Rectal smooth muscle tissue (tissue), 1 donor: ENCODE measurements around the gene ABCB4.

Experiments
- H3K27ac ChIP-seq: one replicate; pipeline ENCODE4 v1.7.0; 2013; ENCODE audit warnings: low read depth, low read length, inconsistent platforms
- H3K27me3 ChIP-seq: one replicate; pipeline ENCODE4 v1.7.0; 2013; ENCODE audit warnings: low read length; ENCODE audit not compliant: control insufficient read depth, insufficient read depth
- H3K36me3 ChIP-seq: one replicate; pipeline ENCODE4 v1.7.0; 2013; ENCODE audit warnings: low read length; ENCODE audit not compliant: control insufficient read depth, insufficient read depth
- H3K4me1 ChIP-seq: one replicate; pipeline ENCODE4 v1.7.0; 2013; ENCODE audit warnings: low read length; ENCODE audit not compliant: control insufficient read depth, insufficient read depth
- H3K4me3 ChIP-seq: one replicate; pipeline ENCODE4 v1.7.0; 2013; ENCODE audit warnings: low read length
- H3K9ac ChIP-seq: one replicate; pipeline ENCODE4 v1.7.0; 2013; ENCODE audit warnings: low read length

The ABCB4 gene

DNA sequence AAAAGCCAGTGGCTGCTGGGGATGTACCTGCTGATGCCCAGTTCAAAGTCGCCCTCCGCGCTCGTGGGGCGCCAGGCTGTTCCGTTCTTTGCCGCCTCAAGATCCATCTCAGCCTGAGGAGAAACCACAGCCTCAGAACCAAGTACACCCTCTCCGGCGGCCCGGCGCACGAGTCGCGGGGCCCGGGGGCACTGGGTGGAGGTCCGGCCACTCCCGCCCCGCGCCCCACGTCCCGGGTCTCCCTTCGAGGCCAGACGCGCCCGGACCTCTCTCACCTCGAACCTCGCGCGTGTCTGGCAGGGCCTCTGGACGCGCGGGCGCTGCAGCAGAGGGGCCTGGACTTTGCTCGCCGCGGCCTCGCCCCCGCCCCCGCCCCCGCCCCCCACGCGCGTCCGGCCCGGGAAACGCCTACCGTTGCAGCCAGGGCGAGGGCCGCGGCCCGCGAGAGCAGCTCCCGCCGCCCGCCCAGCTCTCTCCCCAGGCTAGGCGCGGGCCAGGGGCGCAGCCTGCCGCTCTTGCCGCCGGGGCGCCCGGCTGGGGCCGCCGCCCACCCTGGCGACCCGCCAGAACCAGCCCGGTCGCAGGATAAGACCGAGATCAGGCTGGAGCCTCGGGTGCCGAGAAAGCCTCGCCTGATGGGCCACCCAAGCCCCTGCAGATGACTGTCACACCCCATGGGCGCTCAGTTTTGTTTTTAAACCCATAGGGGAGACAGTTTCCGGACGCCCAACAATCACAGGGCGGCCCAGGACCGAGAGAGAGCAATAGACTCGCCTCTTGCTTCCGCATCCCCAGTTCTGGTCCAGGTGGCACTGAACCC is at the start of gene ABCB4:
ABCB4 (minus strand) TSS at position 322 of the 820 bp plus-strand sequence; CDS start at position 107, 215 bp downstream.
- H3K9ac ChIP-seq, result peak within 1 kb of the TSS; percentile 21
- no peaks in the 10 kb centered on the region for H3K36me3 ChIP-seq
- no peaks in the 10 kb centered on the region for H3K4me1 ChIP-seq
- H3K27ac ChIP-seq, result no peak within 1 kb of the TSS
- H3K27me3 ChIP-seq, result no peaks in the 10 kb centered on the region
- H3K4me3 ChIP-seq, result peak within 1 kb of the TSS; percentile 58

DNA sequence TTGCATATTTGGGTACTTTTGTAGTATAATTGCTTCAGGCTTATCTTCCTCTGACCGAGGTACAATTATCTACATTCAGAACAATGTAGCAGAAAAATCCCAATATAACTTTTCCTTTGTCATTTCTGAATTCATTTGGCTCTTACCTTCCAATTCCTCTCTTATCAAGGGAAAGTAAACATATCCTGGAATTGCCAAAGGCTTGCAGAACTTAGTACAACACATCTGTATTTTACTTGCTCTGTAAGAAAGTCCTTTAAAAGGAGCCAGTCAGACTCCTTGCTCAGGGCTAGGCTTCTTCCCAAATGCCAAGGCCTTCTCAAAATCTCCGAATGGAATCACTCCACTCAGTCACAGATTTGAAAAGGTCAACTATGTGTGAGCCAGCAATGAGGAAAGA is 43.3 kb upstream of the ABCB4 start:
- H3K4me1 ChIP-seq, result no peaks in the 10 kb centered on the region
- no peak overlapping the region for H3K9ac ChIP-seq
- H3K36me3 ChIP-seq, result peaks cover 3% of the 10 kb centered on the region
- no peaks in the 10 kb centered on the region for H3K27me3 ChIP-seq
- no peak overlapping the region for H3K27ac ChIP-seq
- no peak overlapping the region for H3K4me3 ChIP-seq

DNA sequence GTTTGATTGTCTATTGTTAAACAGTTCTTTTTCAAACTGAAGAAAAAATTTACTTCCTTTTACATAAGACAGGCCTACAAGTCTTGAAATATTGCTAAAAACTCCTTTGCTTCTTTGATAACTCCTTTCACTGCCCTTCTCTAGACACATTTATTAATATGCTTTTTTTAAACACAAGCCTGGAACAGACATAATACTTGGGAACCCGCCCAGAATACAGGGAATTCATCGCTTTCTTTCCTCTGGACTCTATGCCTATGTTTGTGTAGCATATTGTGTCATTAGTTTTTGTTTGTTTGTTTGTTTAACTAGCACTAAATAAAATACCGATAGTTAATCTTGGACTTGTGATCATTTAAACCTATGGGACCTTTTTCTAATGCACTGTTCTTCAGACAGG is 42.4 kb upstream of the ABCB4 start:
- Histone ChIP-seq H3K27me3 (no peaks in the 10 kb centered on the region), H3K27ac (no peak overlapping the region), H3K4me3 (no peak overlapping the region), H3K36me3 (peaks cover 3% of the 10 kb centered on the region), H3K4me1 (no peaks in the 10 kb centered on the region), H3K9ac (no peak overlapping the region)

DNA sequence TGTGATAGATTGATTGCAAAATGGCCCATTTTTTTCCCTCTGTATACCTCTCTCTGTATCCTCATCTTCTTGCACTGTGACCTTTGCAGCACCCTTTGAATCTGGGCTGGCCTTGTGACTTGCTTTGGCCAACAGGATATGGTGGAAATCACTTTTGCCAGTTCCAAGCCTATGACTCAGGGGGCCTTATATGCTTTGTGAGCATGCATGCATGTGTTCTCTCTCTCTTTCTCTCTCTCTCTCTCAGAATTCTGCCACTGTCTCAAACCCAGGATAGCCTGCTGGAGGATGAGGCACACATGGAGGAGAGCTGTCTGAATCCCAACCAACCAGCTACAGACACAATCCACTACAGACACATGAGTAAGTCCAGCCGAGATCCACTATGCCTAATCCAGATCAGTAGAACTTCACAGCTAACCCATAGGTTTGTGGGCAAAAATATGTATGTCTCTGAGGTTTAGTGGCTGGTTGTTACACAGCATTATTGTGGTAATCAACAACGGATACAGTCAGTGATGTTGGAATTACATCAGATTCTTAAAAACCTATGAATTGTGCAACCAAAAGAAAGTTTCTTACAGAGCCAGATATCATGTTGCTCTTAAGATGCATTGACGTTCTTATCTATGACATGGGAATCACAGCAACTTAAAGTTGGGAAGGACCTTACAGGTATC is 41.8 kb upstream of the ABCB4 start:
- H3K36me3 ChIP-seq, result peaks cover 3% of the 10 kb centered on the region
- no peak overlapping the region for H3K9ac ChIP-seq
- no peak overlapping the region for H3K4me3 ChIP-seq
- H3K27me3 ChIP-seq, result no peaks in the 10 kb centered on the region
- H3K27ac ChIP-seq, result no peak overlapping the region
- H3K4me1 ChIP-seq, result no peaks in the 10 kb centered on the region

DNA sequence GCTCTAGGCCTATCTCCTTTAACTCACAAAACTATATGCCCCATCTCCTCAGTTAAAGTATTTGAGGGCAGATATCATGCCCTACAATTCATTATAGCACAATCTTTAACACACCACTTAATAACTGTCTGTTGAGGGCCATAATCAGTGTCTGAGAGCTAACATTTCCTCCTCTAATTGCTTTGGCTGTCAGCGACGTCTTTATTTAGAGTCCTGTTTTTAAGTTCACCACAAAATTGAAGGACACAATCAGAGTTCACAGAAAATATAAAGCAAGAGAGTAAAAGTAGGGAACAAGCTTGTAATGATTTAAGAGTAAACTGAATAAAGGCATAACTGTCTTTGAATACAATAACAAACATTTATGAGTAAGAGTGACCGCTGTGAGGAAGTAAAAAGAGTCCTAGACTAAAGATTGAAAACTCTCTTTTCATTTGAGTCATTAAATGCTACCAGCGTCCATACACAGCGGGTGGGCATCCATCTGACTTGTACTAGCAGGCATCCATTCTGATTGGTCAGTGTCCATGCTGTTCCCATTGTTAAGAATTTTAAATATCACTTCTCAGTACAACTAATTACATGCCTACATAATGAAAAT is 38.4 kb upstream of the ABCB4 start:
- no peak overlapping the region for H3K4me3 ChIP-seq
- peaks cover 3% of the 10 kb centered on the region for H3K36me3 ChIP-seq
- no peaks in the 10 kb centered on the region for H3K4me1 ChIP-seq
- no peak overlapping the region for H3K27ac ChIP-seq
- no peak overlapping the region for H3K9ac ChIP-seq
- H3K27me3 ChIP-seq, result no peaks in the 10 kb centered on the region

DNA sequence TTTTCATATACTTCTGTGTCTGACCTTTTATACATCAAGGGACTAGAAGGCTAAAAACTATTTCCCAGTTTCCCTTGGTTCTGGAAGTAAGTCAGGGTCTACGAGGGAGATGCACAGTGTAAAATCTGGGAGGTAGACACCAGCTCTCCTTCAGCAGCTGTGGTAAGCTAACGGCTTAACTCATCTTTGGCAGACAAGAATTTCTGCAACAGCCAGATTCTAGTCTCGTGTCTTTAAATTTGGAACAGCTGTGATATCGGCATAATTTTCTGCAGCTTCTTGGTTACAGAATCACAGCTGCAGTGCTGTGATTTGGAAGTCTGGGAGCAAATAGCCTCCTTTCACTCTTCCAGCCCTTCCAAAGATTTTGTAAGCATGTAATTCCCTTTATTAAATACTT is 37.4 kb upstream of the ABCB4 start:
- no peak overlapping the region for H3K9ac ChIP-seq
- H3K36me3 ChIP-seq, result peaks cover 3% of the 10 kb centered on the region
- H3K27ac ChIP-seq, result no peak overlapping the region
- H3K4me1 ChIP-seq, result no peaks in the 10 kb centered on the region
- no peak overlapping the region for H3K4me3 ChIP-seq
- H3K27me3 ChIP-seq, result no peaks in the 10 kb centered on the region

DNA sequence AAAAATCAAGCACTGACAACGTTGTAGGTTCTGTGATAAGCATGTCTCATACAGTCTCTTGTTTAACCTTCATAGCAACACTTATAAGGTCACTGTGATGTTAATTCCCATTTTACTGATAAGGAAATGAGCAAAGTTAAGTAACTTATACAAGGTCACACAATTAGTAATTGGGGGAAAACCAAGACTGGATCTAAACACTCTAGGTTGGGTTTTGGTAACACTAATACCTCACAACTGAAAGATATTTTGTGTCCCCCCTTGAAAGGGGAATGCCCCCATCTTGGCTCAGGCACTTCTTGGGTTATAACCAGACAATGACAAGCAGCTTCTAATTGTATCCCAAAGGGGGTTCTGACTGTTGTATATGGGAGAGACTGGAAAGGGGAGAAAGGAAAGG is 36.0 kb upstream of the ABCB4 start:
- H3K9ac ChIP-seq, result no peak overlapping the region
- H3K4me1 ChIP-seq, result no peaks in the 10 kb centered on the region
- H3K27me3 ChIP-seq, result no peaks in the 10 kb centered on the region
- no peak overlapping the region for H3K27ac ChIP-seq
- no peak overlapping the region for H3K4me3 ChIP-seq
- H3K36me3 ChIP-seq, result peaks cover 3% of the 10 kb centered on the region

DNA sequence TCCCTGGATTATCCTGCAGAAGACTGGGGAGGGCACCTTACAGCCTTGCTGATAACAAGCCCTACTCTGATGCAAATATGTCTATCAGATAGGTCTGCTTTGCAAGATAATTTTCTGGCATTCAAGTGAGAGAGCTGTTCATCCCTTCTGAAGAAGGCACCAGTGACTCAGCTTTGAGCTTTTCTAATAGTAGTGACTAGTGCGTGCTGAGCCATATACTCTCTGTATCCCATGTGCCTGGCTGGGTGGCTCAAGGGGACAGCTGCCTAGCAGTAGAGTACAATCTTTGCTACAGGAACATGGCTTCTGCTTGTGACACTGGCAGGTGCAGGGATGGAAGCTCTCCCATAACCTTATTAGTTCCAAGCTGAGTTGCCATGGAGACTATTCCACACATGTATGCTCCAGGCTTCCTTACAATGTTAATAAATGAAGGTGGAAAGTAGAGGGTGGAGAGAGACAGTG is 35.0 kb upstream of the ABCB4 start:
- Histone ChIP-seq H3K27ac (no peak overlapping the region), H3K27me3 (no peaks in the 10 kb centered on the region), H3K9ac (no peak overlapping the region), H3K4me1 (no peaks in the 10 kb centered on the region), H3K36me3 (peaks cover 3% of the 10 kb centered on the region), H3K4me3 (no peak overlapping the region)

DNA sequence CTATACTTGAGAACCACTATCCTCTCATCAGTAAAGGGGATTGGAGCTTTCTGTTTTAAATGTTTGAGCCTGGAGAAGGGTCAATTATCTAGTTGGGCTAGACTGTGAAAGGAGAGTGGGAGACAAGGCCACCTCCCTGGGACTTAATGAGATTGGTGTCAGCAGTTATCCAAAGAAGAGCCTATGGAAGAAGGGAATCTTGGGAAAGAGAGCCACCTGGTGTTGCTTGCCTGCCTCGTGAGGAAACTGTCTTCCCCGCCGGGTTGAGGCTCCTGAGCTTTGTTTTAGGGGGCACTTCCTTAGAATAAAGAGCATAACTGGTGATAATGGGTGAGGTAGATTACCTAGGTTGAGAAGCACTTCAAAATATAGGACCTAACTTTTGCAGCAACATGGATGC is 32.0 kb upstream of the ABCB4 start:
- no peaks in the 10 kb centered on the region for H3K36me3 ChIP-seq
- no peaks in the 10 kb centered on the region for H3K4me1 ChIP-seq
- no peak overlapping the region for H3K27ac ChIP-seq
- H3K27me3 ChIP-seq, result no peaks in the 10 kb centered on the region
- H3K4me3 ChIP-seq, result no peak overlapping the region
- no peak overlapping the region for H3K9ac ChIP-seq

DNA sequence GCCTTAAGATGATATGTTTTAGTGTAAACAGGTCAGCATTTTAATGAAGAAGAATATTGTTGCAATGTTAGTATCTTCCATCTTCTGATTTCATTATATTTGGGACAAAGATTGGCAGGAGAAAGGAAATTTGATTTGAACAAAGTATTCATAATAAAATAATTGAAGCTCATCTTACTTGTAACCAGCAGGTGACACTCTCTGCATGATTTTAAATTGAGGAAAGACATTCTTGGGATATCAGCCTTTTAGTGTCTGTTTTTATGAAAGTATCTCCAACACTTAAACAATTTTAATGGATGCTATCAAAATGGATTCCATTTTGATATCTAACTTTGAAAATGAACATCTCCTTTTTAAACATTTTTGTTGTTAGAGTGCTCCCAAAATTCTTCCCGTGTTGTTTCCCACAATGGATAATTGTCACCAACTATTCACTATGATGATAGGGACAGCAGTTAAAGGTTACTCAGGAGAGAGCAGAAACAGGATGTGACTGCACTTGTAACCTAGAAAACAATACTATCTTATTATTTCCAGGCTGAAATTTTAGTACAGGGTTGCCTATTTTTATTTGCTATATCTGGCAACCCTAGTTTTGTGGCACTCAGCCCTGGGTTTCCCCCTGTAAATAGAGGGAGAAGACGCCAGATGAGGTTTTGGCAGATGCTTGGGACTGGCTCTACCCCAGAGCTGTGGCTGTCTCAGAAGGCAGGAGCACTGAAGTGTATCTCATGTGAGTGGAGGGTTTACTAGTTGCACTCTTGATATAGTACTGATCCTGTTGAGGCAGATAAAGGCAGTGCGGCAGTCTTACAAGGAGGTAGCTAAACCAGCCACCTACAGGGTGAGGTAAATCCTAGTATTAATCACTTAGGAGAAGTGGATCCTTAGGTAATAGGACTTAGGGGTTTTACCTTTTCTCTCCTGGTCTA is 31.0 kb upstream of the ABCB4 start:
- Histone ChIP-seq H3K4me1 (no peaks in the 10 kb centered on the region), H3K27ac (no peak overlapping the region), H3K36me3 (no peaks in the 10 kb centered on the region), H3K4me3 (no peak overlapping the region), H3K9ac (no peak overlapping the region), H3K27me3 (no peaks in the 10 kb centered on the region)

DNA sequence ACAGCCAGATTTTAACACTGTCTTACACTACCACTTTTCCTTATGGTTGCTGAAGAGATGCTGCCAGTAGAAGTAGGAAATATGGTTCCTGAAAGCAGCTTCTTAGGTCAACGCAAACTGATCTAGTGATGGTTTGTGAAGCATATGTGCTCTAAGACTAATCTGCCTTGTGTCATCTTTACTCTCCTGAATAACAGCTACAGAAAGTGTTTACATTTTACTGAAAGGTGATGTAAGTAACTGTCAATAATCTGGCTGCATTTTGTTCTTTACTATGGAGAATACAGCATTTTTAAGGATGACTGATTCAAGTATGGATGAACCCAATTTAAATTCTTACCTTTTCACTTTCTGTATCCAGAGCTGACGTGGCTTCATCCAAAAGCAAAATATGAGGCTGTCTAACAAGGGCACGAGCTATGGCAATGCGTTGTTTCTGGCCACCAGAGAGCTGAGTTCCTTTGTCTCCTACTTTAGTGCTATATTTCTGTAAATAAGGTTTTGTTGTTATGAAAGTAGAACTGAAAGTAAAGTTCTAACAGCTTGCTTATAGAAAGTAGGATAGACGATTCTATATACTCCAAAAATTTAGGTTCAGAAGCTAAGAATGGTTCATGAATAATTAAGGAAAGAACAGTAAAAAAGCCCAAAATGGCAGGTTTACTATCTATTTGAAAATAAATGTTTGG is 30.2 kb upstream of the ABCB4 start:
- Histone ChIP-seq H3K9ac (no peak overlapping the region), H3K27ac (no peak overlapping the region), H3K27me3 (no peaks in the 10 kb centered on the region), H3K36me3 (no peaks in the 10 kb centered on the region), H3K4me3 (no peak overlapping the region), H3K4me1 (no peaks in the 10 kb centered on the region)
